GM21786 (cell line): Measurements from ENCODE around the gene NFIB.

ENCODE experiments used
- ATAC-seq: cut with Tn5 transposase; IDR thresholded peaks from one replicate; pipeline ENCODE4 v1.9.1; 2021; ENCODE audit not compliant: unreplicated experiment

The NFIB gene

DNA sequence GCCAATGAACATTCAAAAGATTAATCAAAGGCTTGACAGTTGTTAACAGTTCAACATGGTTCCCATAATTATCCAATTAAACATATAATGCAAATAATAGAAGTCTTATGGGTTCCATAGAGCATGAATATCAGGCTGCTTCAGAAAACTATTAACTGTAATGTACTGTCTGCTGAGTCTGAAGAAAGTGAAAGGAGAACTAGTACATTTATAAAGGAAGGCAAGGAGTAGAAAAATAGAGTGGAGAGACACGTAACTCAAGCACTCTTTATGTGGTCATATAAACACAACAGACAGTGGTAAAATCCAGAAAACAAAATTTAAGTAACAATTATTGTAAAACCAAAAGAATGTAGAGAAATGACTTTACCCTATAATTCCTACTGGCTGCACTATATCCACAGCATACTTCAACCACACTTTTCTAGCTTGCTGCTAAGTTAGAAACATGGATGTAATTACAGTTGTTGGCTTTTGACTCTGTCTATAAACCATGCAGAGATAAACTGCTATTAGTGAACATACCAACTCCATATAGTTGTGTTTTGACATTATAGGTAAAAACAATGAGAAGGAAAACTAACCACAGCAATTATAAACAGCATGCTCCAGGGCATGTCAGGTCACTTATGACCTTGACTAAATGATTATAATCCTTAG, 32.7 kb downstream of the NFIB start:
- no peak for ATAC-seq

- ATAC-seq: no peak
Observed at GRCh38 chr9:14279671-14280070, 34.3 kb downstream of the NFIB start.

DNA sequence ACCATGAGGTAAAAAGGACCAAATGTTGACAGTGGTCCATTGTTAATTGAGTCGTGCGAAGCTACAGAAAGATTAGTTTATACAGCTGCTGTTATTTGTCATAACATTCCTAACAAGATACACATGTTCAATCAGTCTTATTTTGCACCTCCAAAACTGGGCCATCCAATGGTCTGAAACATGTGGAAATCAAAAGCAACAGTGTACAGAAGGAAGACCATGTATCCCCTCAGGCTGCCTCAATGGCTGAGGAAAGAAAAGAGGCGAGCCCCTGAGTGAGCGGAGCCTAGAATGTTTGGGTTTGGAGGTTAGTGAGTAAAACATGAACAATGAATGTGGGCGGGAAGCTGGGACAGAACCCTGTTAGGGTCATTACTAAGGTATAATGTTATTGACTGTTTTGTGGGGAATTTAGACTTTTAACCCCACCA, 35.6 kb downstream of the NFIB start:
- ATAC-seq: no peak

- ATAC-seq: no peak
Observed at GRCh38 chr9:14277761-14278160, 36.2 kb downstream of the NFIB start.

GRCh38 chr9:14277244-14277643, 36.7 kb downstream of the NFIB start:
- no peak for ATAC-seq

- ATAC-seq: no peak
Observed at GRCh38 chr9:14275331-14275730, 38.6 kb downstream of the NFIB start.

GRCh38 chr9:14273696-14274121, 40.2 kb downstream of the NFIB start:
- ATAC-seq: no peak

- no peak for ATAC-seq
Observed at GRCh38 chr9:14272927-14273528, 40.9 kb downstream of the NFIB start.

DNA sequence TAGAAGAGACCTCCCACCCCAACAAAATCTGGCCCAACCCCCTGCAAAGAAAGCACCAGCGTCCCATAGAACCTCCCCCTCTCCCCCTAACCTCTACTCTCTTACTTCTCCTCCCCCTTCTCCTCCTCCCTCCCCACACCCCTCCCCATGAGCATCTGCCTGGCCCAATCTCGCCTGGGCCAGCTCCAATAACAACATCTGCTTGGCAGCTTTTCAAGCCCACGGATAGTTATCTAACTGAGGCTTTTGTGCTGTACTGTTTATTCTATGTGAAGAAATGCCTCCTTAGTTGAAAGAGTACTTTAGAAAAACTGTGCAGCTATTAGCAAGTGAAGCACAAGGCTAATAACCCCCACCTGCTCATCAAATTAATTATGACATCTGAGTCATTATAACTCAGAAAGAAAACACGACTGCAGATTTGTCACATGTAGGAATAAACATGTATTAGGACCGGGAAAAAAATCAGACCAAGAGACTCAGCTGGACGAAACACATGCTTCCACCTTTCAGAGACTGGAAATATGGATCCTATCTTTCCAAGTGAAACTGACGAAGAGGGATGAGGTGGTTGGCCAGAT, 42.8 kb downstream of the NFIB start:
- no peak for ATAC-seq

DNA sequence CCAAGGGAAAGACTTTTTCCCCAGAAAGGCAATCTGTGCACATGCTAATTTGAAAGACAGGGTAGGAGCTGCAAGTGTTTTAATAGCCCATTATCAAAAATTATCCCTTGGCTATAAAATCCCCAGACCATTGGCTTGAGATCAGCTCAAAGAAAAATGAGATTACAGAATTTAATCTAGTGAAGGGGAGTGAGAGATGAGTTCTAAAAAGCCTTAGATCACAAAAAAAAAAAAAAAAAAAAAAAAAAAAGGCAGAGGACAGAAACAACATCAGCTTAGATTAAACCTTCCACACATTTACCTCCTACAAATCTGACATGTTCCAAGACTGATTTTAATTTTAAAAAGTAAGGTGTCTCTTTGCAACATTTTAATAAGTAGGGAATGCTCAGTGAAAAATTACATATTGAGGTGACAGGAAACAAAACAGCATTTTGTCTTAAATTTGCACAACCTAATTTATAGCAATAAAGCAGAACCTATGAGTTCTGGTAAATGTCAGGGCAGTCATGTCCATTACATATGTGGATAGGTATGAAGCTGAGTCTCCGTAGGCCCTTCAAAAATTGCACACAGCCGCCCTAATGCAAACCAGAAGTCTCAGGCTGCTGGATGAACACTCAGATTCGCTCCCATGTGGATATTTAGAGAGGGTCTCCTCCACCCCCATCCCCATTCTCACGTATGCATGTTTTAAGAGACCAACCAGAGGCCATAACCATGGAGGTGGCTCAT, 43.4 kb downstream of the NFIB start:
- no peak for ATAC-seq

DNA sequence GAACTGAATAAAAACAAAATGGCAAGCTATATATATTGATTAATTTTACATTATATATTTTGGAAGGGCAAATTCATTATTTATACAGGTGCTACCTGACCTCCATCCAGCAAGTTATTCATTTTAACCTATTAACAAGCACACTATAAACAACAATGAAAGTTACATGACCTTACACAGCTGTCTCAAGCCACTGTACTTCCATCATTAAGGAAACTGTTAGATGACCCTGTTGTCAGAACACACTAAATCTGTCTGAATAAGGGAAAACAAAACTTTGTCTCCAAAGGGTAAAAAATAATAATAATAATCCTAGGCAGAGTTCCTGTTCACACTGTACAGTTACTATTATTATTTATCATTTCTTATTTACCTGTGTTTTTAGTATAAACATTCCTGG, 44.0 kb downstream of the NFIB start:
- no peak for ATAC-seq

- no peak for ATAC-seq
Observed at GRCh38 chr9:14263707-14264483, 50.0 kb downstream of the NFIB start.

- no peak for ATAC-seq
Observed at GRCh38 chr9:14262827-14263226, 51.1 kb downstream of the NFIB start.

DNA sequence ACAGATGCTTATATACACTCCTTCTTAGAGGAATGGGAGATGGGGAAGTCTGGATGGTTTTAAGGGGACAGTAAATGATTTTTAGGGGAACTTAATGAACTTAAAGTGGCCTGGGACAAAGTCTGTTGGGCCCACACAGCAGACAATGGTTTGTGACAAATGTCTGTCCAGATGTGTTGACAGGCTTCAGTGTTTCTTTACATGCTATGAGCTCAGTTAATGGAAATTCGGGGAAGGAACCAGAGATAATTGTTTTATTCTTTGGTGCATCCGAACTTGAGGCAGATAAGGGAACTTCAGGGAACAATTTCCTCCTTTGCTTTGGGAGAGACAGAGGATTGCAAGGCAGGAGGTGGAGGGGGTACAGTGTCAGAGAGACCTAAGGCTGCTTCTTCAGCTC, 52.3 kb downstream of the NFIB start:
- ATAC-seq: no peak

GRCh38 chr9:14260101-14260500, 53.8 kb downstream of the NFIB start:
- no peak for ATAC-seq

DNA sequence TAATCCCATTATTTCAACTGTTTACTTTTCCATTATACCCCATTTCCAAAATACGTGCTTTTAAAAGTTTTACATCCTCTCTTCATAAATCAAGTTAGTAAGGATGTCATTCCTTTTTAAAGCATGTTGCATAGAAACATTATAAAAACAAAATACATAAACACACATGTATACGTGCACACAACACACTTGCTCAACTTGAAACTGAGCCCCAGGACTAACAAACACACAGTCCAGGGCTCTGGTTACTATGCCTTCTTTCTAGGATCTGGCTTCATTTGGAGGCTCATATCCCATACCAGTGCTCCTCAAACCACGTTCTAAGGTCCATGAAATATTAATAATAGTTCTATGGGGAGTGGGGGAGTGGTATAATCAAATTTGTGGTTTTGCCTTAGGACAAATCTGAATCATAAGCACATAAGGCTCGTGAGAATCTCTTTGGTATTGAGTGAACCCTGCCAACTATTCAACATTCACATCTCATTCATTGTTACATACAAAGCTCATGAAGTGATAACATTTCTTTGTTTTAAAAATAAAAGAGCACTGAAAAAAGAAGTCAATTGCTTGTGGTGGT, 55.2 kb downstream of the NFIB start:
- no peak for ATAC-seq

DNA sequence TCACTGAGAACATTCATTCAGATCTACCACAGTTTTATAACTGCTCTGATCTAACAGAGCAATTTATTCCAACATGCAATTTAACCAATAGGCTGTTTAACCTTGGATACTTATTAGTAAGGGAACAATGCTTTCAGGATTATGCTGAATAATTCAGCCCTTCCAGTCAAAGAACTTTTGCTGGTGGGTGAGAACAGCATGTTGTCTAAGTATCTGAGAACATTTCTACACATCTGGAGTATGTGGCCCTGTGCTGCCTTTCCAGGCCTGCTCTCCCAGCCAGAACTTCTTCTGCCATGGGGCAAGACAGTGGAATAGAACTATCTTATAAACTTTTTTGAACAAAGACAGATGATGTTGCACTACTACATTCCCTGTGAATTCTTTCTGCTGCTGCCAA, 55.8 kb downstream of the NFIB start:
- ATAC-seq: no peak

GRCh38 chr9:14256588-14256987, 57.4 kb downstream of the NFIB start:
- no peak for ATAC-seq

DNA sequence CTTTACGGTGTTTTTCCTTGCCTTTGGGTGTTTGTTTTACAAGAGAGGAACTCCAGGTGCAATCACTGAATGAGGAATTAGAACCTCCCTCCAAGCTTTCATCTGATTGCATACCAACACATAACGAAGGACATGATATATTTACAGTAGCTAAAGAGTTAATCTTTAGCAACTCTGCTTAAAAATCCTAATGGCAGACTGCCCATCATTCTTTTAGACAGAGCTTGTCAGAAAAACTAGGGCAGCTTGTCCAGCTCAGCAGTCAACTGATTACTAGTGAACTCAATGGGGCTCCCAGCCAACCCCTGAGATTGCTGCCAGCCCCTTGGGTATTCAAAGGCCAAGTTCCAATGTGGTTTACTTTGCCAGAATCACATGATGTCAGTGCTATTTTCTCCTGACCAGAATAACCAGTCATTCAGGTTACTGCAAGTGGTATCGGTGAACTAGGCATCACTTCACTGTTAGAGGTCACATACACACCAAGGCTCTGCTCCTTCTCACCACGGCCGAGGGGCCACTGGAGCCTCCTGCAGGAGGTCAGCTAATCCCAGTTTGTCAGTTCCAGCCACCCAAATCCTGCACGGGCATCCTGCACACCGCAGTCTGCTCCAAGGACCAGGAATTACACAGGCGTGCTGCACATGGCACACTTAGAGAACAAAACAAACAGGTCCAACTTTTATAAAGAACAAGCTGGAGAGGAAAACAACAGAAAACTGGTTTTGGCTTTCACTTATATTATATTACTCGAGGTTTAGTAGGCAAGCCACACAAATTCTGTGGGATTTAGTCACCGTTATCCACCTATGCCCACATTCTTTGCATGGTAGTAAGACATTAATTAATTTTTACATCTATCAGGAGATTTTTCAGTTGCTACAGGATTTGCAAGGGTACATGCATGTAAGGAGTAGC, 62.5 kb downstream of the NFIB start:
- no peak for ATAC-seq

DNA sequence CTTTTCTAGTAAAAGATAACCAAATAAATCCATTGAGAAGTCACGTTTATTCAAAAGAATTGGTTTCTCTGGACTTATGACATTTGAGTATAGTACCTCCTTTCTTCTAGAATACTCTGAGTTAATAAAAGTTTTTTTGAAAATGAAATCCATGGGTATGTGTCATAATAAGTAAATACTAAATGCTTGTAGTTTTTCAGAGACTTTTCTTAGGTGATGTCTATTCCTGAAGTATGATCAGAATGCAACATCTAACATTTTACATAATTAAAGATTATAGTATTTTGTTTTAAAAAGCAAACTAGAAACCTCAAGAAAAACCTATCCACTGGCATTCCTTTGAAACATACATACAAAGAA, 63.2 kb downstream of the NFIB start:
- no peak for ATAC-seq
